Skeletal muscle satellite cell (primary cell): ENCODE measurements around the gene DYNC2H1. TPM values are rescaled to one million over a fixed set of nuclear protein-coding genes. Genes with fewer than 3 reads are reported as not detected.

ENCODE experiments used
- H3K27me3 ChIP-seq: 2 replicates; pipeline ENCODE4 v1.7.0; 2013; ENCODE audit warnings: low read length; ENCODE audit not compliant: control insufficient read depth, insufficient read depth
- H3K36me3 ChIP-seq: 2 replicates; pipeline ENCODE4 v1.7.0; 2013; ENCODE audit warnings: mild to moderate bottlenecking, control low read depth, low read length; ENCODE audit not compliant: insufficient read depth
- H3K4me1 ChIP-seq: 2 replicates; pipeline ENCODE4 v1.7.0; 2013; ENCODE audit warnings: low read length; ENCODE audit not compliant: control insufficient read depth, insufficient read depth
- H3K4me2 ChIP-seq: 2 replicates; pipeline ENCODE4 v1.7.0; 2013; ENCODE audit warnings: mild to moderate bottlenecking, low read length
- H3K4me3 ChIP-seq: 2 replicates; pipeline ENCODE4 v1.7.0; 2013; ENCODE audit warnings: low read length
- H3K9ac ChIP-seq: 2 replicates; pipeline ENCODE4 v1.7.0; 2013; ENCODE audit warnings: mild to moderate bottlenecking, low read depth, low read length, moderate library complexity
- H3K9me3 ChIP-seq: replicated peaks from 2 replicates; pipeline ENCODE4 v1.7.0; 2013; ENCODE audit warnings: mild to moderate bottlenecking, control low read depth, low read length
- small RNA-seq: library from RNA; depleted of rRNA; stranded (forward); fragments of <200 nt; gene quantifications from one replicate; pipeline ENCODE3, GENCODE V24; 2012

Gene DYNC2H1

DNA sequence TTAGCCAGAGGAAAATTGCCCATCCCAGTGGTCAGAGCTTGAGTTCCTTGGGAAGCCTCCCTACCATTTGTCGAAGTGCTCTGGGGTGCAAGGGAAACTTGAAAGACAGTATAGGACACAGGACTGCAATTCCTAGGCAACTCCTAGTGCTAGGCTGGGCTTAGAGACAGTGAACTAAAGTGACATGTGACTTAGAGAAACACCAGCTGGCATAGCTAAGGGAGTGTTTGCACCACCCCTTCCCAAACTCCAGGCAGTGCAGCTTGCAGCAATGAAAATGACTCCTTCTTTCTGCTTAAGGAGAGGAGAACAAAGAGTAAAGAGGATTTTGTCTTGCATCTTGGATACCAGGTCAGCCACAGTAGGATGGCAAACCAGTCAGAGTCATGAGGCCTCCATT lies 388.0 kb downstream of the DYNC2H1 start:
- no peaks in the 10 kb centered on the region for H3K9me3 ChIP-seq
- no peaks in the 10 kb centered on the region for H3K4me1 ChIP-seq
- no peak overlapping the region for H3K9ac ChIP-seq
- H3K4me2 ChIP-seq = no peak overlapping the region
- no peak overlapping the region for H3K4me3 ChIP-seq
- H3K36me3 ChIP-seq = no peaks in the 10 kb centered on the region
- H3K27me3 ChIP-seq = no peaks in the 10 kb centered on the region

DNA sequence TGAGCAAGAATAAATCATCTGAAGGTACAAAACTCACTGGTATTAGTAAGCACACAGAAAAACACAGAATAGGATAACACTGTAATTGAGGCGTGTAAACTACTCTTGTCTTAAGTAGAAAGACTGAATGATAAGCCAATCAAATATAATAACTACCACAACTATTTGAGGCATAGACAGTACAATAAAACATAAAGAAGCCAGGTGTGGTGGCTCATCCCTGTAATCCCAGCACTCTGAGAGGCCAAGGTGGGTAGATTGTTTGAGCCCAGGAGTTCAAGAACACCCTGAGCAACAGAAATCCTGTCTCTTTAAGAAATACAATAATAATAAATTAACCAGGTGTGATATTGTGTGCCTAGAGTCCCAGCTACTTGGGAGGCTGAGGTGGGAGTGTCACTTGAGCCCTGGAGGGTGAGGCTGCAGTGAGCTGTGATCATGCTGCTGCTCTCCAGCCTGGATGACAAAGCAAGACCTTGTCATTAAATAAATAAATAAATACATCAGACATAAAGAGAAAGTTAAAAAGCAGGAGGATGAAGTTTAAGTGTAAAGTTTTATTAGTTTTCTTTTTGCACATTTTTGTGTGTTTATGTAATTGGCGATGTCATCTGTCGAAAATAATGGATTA lies 390.6 kb downstream of the DYNC2H1 start:
- Histone ChIP-seq H3K9me3 (no peaks in the 10 kb centered on the region), H3K4me1 (no peaks in the 10 kb centered on the region), H3K27me3 (no peaks in the 10 kb centered on the region), H3K4me3 (no peak overlapping the region), H3K4me2 (no peak overlapping the region), H3K9ac (no peak overlapping the region), H3K36me3 (no peaks in the 10 kb centered on the region)

DNA sequence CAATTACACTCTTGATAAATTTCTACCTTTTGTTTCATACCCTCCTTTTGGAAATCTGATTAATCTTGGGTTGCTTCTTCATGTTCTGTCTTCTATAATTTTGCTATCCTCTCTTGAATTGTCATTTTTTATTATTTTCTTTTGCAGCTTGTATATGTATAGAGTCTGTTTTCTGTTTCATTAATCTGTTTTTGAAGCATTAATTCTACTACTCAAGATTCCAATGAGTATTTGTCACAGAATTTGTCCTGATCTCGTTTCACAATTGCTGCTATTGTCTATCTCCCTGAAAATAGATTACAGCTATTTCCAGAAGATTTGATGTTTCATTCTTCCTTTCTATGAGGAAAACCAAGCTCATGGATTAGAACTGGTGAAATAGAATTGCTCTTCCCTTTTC lies 406.1 kb downstream of the DYNC2H1 start:
- no peaks in the 10 kb centered on the region for H3K36me3 ChIP-seq
- H3K4me2 ChIP-seq = no peak overlapping the region
- no peaks in the 10 kb centered on the region for H3K27me3 ChIP-seq
- H3K9ac ChIP-seq = no peak overlapping the region
- no peaks in the 10 kb centered on the region for H3K9me3 ChIP-seq
- no peak overlapping the region for H3K4me3 ChIP-seq
- no peaks in the 10 kb centered on the region for H3K4me1 ChIP-seq

DNA sequence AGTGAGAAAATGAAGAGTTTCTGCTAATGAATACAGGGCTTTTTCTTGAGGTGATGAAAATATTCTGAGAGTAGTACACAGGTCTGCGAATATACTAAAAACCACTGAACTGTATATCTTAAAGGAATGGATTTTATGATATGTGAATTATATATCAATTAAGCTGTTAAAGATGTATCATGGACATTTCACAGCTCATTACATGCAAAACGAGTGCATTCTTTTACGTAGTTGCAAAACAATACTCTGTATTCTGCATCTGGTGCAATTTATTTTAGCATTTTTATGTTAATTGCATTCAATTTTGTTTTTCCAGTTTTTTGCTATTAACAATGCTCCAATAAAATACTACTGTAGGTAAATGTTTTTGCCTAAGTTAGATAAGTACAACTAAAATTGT lies 411.6 kb downstream of the DYNC2H1 start:
- Histone ChIP-seq H3K36me3 (no peaks in the 10 kb centered on the region), H3K27me3 (no peaks in the 10 kb centered on the region), H3K9ac (no peak overlapping the region), H3K9me3 (no peaks in the 10 kb centered on the region), H3K4me1 (peaks cover 12% of the 10 kb centered on the region), H3K4me3 (no peak overlapping the region), H3K4me2 (no peak overlapping the region)

DNA sequence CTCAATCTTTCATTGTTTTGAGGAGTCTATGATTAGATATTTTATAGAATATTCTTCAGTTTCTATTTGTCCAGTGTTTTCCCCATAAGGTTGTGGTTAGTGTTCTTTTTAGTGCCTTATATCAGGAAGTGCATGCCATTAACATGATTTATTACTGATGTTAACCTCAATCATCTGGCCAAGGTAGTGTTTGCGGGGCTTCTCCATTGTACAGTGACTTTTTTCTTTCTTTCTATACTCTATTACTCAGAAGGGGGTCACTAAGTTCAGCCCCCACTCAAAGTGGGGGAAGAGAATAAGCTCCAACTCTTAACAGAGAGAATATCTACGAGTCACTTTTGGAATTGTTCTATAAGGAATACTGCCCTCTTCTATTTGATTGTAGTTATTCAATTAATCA lies 415.8 kb downstream of the DYNC2H1 start:
- Histone ChIP-seq H3K4me2 (peak overlapping the region; percentile 55), H3K36me3 (no peaks in the 10 kb centered on the region), H3K27me3 (no peaks in the 10 kb centered on the region), H3K4me3 (no peak overlapping the region), H3K9ac (peak overlapping the region; percentile 36), H3K4me1 (peaks cover 37% of the 10 kb centered on the region), H3K9me3 (no peaks in the 10 kb centered on the region)

DNA sequence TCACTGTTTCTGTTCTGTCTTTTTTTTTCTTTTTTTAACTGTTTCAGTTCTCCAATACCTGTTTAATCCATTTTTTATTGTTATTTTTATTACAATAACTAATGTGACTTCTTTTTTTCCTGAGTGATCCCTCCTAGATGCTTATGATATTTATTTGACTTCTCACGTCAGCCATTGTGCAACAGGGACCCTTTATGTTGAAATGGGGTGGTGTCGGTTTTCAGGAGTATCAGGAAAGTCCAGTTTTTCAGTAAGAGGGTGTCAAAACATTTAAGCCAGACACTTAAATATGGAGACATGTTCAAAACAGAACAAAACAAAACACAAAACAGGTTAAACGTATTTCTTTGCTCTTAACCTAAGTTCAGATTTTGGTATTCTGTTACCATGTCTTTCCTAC lies 418.8 kb downstream of the DYNC2H1 start:
- H3K4me1 ChIP-seq = peaks cover 63% of the 10 kb centered on the region
- no peaks in the 10 kb centered on the region for H3K27me3 ChIP-seq
- no peaks in the 10 kb centered on the region for H3K36me3 ChIP-seq
- H3K9me3 ChIP-seq = no peaks in the 10 kb centered on the region
- no peak overlapping the region for H3K9ac ChIP-seq
- no peak overlapping the region for H3K4me2 ChIP-seq
- no peak overlapping the region for H3K4me3 ChIP-seq

DNA sequence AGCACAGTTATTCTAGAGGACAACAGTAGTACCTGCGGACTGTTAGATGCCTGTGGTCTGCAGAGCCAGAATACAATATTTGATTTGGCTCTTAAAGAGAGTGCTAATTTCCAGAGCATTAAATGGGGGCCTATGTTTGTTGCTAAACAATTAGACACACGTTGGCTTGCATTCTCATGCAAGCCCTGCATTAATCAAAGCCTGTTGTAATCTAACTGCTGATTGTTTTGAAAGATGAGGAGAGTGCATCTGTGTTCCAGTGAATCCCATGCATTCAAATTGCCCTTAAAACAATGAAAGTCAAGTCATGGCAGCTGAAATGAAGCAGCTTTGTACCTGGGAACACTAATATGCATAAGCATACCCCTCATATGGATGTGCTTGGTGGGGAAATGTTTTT lies 419.4 kb downstream of the DYNC2H1 start:
- H3K4me1 ChIP-seq = peaks cover 67% of the 10 kb centered on the region
- no peaks in the 10 kb centered on the region for H3K9me3 ChIP-seq
- H3K27me3 ChIP-seq = no peaks in the 10 kb centered on the region
- H3K4me2 ChIP-seq = peak overlapping the region; percentile 19
- peak overlapping the region; percentile 8 for H3K9ac ChIP-seq
- peak overlapping the region; percentile 3 for H3K4me3 ChIP-seq
- no peaks in the 10 kb centered on the region for H3K36me3 ChIP-seq

DNA sequence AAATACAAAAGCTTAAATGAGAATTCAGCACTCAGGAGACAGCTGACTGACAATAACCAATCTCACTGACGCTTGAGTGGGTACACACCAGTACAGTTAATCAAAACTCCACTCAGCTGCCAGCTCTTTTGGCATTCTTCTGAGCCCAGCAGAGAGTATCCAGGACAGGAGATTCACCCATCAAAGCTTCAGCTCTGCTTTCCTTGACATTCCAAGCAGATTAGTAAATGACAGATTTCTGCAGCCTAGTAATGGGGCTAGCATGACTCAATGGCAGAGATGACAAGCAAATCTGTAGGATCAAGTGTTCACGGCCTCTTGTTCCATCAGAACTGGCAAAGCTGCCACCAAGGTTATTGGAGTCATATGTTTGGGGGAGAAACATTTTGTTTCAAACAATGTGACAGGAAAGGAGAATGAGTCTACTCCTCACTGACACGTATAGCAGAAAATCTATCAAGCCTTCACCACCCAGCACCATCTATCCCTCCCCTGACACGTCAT lies 420.0 kb downstream of the DYNC2H1 start:
- Histone ChIP-seq H3K27me3 (no peaks in the 10 kb centered on the region), H3K9ac (peak overlapping the region; percentile 8), H3K4me1 (peaks cover 67% of the 10 kb centered on the region), H3K9me3 (no peaks in the 10 kb centered on the region), H3K4me2 (peak overlapping the region; percentile 19), H3K4me3 (peak overlapping the region; percentile 3), H3K36me3 (no peaks in the 10 kb centered on the region)

Small RNA genes within 50 kb of the gene (small RNA-seq; reads per million reads assigned to genes)
- gene AP003461.1 = not detected
